NCI-H460 (cell line): Measurements from ENCODE around the gene OR1L8. TPM values are rescaled to one million over a fixed set of nuclear protein-coding genes. Genes with fewer than 3 reads are reported as not detected.

Experiments used
- DNase-seq: peaks from one replicate; pipeline ENCODE4 v3.0.0-alpha.2; 2016; ENCODE audit warnings: low read depth; ENCODE audit errors: extremely low read depth
- total RNA-seq: library from RNA; depleted of rRNA; stranded (reverse); fragments of >200 nt; shearing (Covaris generic); gene quantifications from 2 replicates; pipeline ENCODE4 v1.2.3, GENCODE V29; 2014; rRNA removed

OR1L8 gene
- total RNA-seq, 1 experiment from 2014 or later, result 0.27 TPM

- no peak for DNase-seq
These were observed 64.3 kb downstream of the OR1L8 start, which contains the start of gene OR1J4 for GRCh38 chr9:122518841-122519240. Gene OR1J4 (plus strand): TSS chr9:122519141. CDS start chr9:122519141, 0 bp downstream.

- no peak for DNase-seq
These were observed 65.0 kb downstream of the OR1L8 start for GRCh38 chr9:122518226-122518625.

Other genes starting within 250 kb of the OR1L8 start
- gene PTGS1, start 212.4 kb downstream of the OR1L8 start, total RNA-seq, result 1.5 and 1.9 TPM in 2 replicates
- gene OR1J1, start 105.5 kb downstream of the OR1L8 start, total RNA-seq, result not detected in 2 replicates
- gene OR1J2, start 72.6 kb downstream of the OR1L8 start, total RNA-seq, result 0.22 TPM in 1 of 2 replicates, not detected in the other
- gene OR1J4, start 64.2 kb downstream of the OR1L8 start, total RNA-seq, result not detected in 2 replicates
- not detected in 2 replicates for gene OR1N1, start 56.1 kb downstream of the OR1L8 start, total RNA-seq
- gene OR1N2, start 30.3 kb downstream of the OR1L8 start, total RNA-seq, result not detected in 2 replicates
- gene OR1Q1, start 31.4 kb upstream of the OR1L8 start, total RNA-seq, result not detected in 2 replicates
- gene OR1B1, start 74.2 kb upstream of the OR1L8 start, total RNA-seq, result not detected in 2 replicates
- not detected in 2 replicates for gene OR1L1, start 78.3 kb upstream of the OR1L8 start, total RNA-seq
- not detected in 2 replicates for gene OR1L3, start 91.7 kb upstream of the OR1L8 start, total RNA-seq
- not detected in 2 replicates for gene OR1L4, start 140.6 kb upstream of the OR1L8 start, total RNA-seq
- gene OR1L6, start 158.9 kb upstream of the OR1L8 start, total RNA-seq, result not detected in 2 replicates
- not detected in 2 replicates for gene OR5C1, start 205.5 kb upstream of the OR1L8 start, total RNA-seq
- not detected in 2 replicates for gene OR1K1, start 216.7 kb upstream of the OR1L8 start, total RNA-seq
- gene PDCL, start 245.2 kb upstream of the OR1L8 start, total RNA-seq, result 25.9 and 32.3 TPM in 2 replicates